SH-SY5Y (cell line): ENCODE data around the gene PTPRD.

Source experiments
- GATA2 ChIP-seq: IDR thresholded peaks from 2 replicates; pipeline ENCODE4 v1.6.1; 2011; ENCODE audit warnings: mild to moderate bottlenecking, low read depth, low read length
- GATA3 ChIP-seq: IDR thresholded peaks from 2 replicates; pipeline ENCODE4 v1.6.1; 2011; ENCODE audit warnings: low read depth, mild to moderate bottlenecking, low read length, moderate library complexity

- TF ChIP-seq GATA2: no peak
- TF ChIP-seq GATA3: no peak
Measured at GRCh38 chr9:9603345-9603744, 1009.5 kb downstream of the PTPRD start.
